Measurements from ENCODE around the gene DNAH9. TPM values are rescaled to one million over a fixed set of nuclear protein-coding genes. Genes with fewer than 3 reads are reported as not detected.

DNAH9 gene
- polyA plus RNA-seq, 1 donor from 2014 or later: 2.0 TPM

GRCh38 chr17:11990363-11990983 is 392.2 kb downstream of the DNAH9 start:
- no peaks in the 10 kb centered on the region for H3F3A ChIP-seq (ENCODE audit: insufficient read depth, low read length, poor library complexity, severe bottlenecking)
- H3K9me2 ChIP-seq (ENCODE audit: insufficient read depth, low read length): no peaks in the 10 kb centered on the region
- no peaks in the 10 kb centered on the region for H4K20me1 ChIP-seq (ENCODE audit: insufficient read depth)
- no peak overlapping the region for H3K27ac ChIP-seq (ENCODE audit: low read length)
- TF ChIP-seq EZH2 (IDR thresholded peaks at IDR 0.05; ENCODE audit: borderline replicate concordance, insufficient read depth, low read length, poor library complexity, severe bottlenecking) (no peak), POLR2AphosphoS5 (IDR thresholded peaks at IDR 0.05) (no peak), REST (IDR thresholded peaks at IDR 0.05; ENCODE audit: borderline replicate concordance) (no peak), TAF1 (IDR thresholded peaks at IDR 0.05; ENCODE audit: low read depth) (no peak), RAD21 (conservative IDR thresholded peaks at IDR 0.05) (no peak), CTCF (IDR thresholded peaks at IDR 0.05; ENCODE audit: poor library complexity, severe bottlenecking) (no peak), MXI1 (conservative IDR thresholded peaks at IDR 0.05; ENCODE audit: poor library complexity, severe bottlenecking) (no peak), EP300 (conservative IDR thresholded peaks at IDR 0.05; ENCODE audit: poor library complexity, severe bottlenecking) (no peak), SMC3 (conservative IDR thresholded peaks at IDR 0.05; ENCODE audit: poor library complexity) (no peak)
- H3K4me2 ChIP-seq (ENCODE audit: low read length): no peak overlapping the region
- H3K4me3 ChIP-seq (ENCODE audit: low read length): no peak overlapping the region
- no peaks in the 10 kb centered on the region for H3K79me2 ChIP-seq (replicated peaks; ENCODE audit: insufficient read depth, low read length)
- H2AFZ ChIP-seq (ENCODE audit: low read depth, low read length): no peak overlapping the region
- no peaks in the 10 kb centered on the region for H3K36me3 ChIP-seq (ENCODE audit: insufficient read depth, low read length)
- H3K9me3 ChIP-seq (ENCODE audit: low read length): no peaks in the 10 kb centered on the region
- no peaks in the 10 kb centered on the region for H3K27me3 ChIP-seq (ENCODE audit: insufficient read depth, low read depth, low read length)
- H3K9ac ChIP-seq (ENCODE audit: low read length): no peak overlapping the region

GRCh38 chr17:11991461-11991860 is 393.2 kb downstream of the DNAH9 start:
- Histone ChIP-seq H3K4me2 (ENCODE audit: low read length) (no peak overlapping the region), H3K79me2 (replicated peaks; ENCODE audit: insufficient read depth, low read length) (peaks cover 8% of the 10 kb centered on the region), H3K36me3 (ENCODE audit: insufficient read depth, low read length) (no peaks in the 10 kb centered on the region), H3F3A (ENCODE audit: insufficient read depth, low read length, poor library complexity, severe bottlenecking) (no peaks in the 10 kb centered on the region), H3K9me2 (ENCODE audit: insufficient read depth, low read length) (no peaks in the 10 kb centered on the region), H2AFZ (ENCODE audit: low read depth, low read length) (no peak overlapping the region), H4K20me1 (ENCODE audit: insufficient read depth) (no peaks in the 10 kb centered on the region), H3K27ac (ENCODE audit: low read length) (no peak overlapping the region), H3K27me3 (ENCODE audit: insufficient read depth, low read depth, low read length) (no peaks in the 10 kb centered on the region), H3K4me3 (ENCODE audit: low read length) (no peak overlapping the region), H3K9ac (ENCODE audit: low read length) (no peak overlapping the region), H3K9me3 (ENCODE audit: low read length) (no peaks in the 10 kb centered on the region)
- TF ChIP-seq MXI1 (conservative IDR thresholded peaks at IDR 0.05; ENCODE audit: poor library complexity, severe bottlenecking): no peak
- no peak for TF ChIP-seq SMC3 (conservative IDR thresholded peaks at IDR 0.05; ENCODE audit: poor library complexity)
- no peak for TF ChIP-seq EZH2 (IDR thresholded peaks at IDR 0.05; ENCODE audit: borderline replicate concordance, insufficient read depth, low read length, poor library complexity, severe bottlenecking)
- TF ChIP-seq RAD21 (conservative IDR thresholded peaks at IDR 0.05): no peak
- TF ChIP-seq EP300 (conservative IDR thresholded peaks at IDR 0.05; ENCODE audit: poor library complexity, severe bottlenecking): no peak
- TF ChIP-seq CTCF (IDR thresholded peaks at IDR 0.05; ENCODE audit: poor library complexity, severe bottlenecking): no peak
- TF ChIP-seq POLR2AphosphoS5 (IDR thresholded peaks at IDR 0.05): no peak
- no peak for TF ChIP-seq TAF1 (IDR thresholded peaks at IDR 0.05; ENCODE audit: low read depth)
- no peak for TF ChIP-seq REST (IDR thresholded peaks at IDR 0.05; ENCODE audit: borderline replicate concordance)

Data from neural cell (in vitro differentiated cells).